T47D (cell line): Measurements from ENCODE around the gene SAP30.

Experiments used
- DNase-seq, 2 experiments: peaks; one replicate each; pipeline versions ENCODE4 v3.0.0 to v3.0.0-alpha.2; 2011 to 2012; ENCODE audit warnings: low read depth in 1 of 2, low spot score in 1 of 2
- JUND ChIP-seq: IDR thresholded peaks from 2 replicates; pipeline ENCODE4 v1.6.1; 2012; ENCODE audit warnings: low read depth
- in situ Hi-C: cut with HindIII; loops from 2 replicates; pipeline ENCODE4 v1.10.0; 2016; ENCODE audit warnings: low sequenced_read_pairs, low pct_unique_long_range_greater_than_20kb

The SAP30 gene, protein sequence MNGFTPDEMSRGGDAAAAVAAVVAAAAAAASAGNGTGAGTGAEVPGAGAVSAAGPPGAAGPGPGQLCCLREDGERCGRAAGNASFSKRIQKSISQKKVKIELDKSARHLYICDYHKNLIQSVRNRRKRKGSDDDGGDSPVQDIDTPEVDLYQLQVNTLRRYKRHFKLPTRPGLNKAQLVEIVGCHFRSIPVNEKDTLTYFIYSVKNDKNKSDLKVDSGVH

DNA sequence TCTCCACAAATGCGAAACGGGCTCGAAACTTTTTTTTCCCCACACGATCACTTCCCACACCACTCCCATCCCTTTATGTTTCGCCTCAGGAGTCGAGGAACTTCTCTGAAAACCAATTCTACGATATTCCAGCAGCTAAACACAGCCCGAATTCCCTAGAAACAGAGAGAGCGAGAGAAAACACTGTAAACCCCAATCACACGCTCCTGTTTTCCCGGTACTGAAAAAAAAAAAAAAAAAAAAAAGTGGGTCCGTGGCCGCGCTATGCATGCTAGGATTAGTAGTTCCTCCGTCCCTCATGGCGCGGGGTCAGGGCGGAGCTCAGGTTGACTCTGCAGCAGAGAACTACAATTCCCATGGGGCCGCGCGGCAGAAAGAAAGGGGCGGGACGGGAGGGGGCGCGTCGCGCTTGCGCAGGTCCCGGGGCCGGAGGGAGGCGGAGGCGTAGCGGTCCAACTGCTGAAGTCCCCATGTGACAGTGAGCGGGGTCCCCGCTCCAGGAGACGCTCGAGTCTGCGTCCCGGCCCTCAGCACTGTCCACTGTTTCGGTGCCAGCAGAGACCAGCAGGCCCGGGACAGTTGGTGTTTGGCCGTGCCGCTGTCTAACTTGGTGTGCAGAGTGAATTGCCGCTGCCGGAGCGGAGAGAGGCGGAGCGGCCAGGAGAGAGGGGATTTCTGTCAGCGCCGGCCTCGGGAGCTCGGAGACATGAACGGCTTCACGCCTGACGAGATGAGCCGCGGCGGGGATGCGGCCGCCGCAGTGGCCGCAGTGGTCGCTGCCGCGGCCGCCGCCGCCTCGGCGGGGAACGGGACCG is at the start of gene SAP30:
TSS of gene SAP30 (plus strand) at position 478 of the 815 bp plus-strand sequence. CDS start at position 707, 229 bp downstream.
- in situ Hi-C loops: no loop called here
- TF ChIP-seq JUND: no peak
- DNase-seq: peak; percentile 72 to 96

DNA sequence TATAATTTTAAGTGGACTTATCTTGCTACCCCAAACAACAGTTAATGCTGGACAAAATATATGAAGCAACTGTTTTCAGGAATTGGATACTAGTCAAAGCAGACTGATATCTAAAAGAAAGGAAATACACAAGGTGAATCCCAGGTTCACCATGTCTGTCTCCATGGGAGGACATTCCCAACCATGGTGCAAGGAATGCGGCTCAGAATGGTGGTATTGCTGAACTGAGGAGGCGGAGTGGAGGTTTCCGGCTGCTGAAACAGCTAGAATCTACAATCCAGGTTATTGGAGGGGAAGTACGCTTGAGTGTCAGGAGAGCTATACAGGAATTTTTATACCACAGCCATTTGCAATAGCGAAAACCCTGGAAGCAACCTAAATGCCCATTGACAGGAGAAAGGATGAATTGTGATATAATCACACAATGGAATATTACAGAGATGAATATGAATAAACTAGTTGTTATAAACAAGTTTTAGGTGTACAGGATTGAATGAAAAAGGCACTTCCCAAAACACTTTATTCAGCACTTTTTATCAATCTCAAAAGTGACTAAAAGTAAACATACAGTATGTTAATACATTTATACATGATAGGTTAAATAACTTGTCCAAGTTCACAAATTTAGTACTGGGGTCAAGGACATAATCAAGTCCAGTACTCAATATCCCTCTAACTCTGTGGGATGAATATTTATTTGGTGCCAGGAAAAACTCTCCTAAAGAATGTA is 45.6 kb upstream of the SAP30 start:
- in situ Hi-C loops: no loop called here

DNA sequence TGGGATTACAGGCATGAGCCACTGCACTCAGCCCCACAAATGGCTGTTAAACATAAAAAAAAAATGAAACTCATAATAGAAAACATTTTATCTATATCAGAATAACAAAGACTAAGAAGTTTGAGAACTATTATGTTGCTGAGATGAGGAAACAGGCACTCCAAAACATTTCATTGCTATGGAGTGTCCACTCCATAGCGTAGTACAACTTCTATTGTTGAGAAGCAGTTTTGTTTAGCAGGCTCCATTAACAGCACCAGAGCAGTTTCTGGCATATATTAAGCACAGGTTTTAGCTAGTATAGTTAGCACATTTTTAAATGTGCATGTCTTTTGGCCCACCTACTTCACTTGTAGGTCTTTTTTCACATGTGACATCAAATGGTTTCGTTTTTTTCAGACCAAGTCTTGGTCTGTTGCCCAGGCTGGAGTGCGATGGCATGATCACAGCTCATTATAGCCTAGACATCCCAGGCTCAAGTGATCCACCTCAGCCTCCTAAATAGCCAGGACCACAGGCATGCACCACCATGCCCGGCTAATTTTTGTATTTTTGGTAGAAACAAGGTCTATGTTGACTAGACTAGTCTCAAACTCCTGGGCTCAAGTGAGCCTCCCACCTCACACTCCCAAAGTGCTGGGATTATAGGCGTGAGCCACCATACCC is 42.4 kb upstream of the SAP30 start:
- no peak for DNase-seq
- in situ Hi-C loops: no loop called here
- no peak for TF ChIP-seq JUND

More for the DNA sequence above, 45.6 kb upstream of the SAP30 start:
- no peak for DNase-seq
- no peak for TF ChIP-seq JUND

DNA sequence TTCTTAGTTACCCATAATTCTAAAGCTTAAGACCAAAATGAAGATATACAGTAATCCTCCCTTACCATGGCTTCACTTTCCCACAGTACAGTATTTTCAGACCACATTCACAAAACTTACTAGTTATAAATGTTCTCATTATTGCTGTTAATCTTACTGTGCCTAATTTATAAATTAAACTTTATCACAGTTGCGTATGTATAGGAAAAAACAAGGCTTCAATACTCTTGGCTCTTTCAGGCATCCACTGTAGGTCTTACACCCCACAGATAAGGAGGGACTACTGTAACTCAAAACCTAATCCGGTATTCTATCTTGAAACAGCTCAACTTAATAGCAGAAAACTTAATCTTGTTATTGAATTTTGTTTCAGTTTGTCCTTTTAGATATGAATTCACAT is 40.2 kb upstream of the SAP30 start:
- in situ Hi-C loops: no loop called here
- no peak for DNase-seq
- no peak for TF ChIP-seq JUND

DNA sequence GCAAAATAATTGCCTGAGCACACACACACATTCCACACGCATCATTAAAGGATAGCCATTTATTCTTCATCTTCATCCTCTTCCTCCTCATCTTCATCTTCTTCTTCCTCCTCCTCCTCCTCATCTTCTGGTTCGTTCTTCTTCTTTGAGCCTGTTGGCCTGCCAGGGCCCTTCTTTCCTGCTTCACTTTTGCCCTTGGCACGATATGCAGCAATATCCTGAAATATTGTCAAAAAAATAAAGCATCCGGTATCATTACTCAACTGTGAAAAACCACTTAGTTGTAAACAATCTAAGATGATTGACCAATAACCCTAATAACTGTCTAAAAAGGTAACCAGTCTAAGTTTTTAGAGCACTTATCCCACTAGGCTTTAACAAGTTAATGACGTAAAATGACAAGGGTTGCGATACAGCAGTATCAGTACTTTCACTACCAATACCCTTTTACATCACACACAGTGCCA is 38.7 kb upstream of the SAP30 start:
- in situ Hi-C loops: no loop called here
- TF ChIP-seq JUND: no peak
- no peak for DNase-seq

DNA sequence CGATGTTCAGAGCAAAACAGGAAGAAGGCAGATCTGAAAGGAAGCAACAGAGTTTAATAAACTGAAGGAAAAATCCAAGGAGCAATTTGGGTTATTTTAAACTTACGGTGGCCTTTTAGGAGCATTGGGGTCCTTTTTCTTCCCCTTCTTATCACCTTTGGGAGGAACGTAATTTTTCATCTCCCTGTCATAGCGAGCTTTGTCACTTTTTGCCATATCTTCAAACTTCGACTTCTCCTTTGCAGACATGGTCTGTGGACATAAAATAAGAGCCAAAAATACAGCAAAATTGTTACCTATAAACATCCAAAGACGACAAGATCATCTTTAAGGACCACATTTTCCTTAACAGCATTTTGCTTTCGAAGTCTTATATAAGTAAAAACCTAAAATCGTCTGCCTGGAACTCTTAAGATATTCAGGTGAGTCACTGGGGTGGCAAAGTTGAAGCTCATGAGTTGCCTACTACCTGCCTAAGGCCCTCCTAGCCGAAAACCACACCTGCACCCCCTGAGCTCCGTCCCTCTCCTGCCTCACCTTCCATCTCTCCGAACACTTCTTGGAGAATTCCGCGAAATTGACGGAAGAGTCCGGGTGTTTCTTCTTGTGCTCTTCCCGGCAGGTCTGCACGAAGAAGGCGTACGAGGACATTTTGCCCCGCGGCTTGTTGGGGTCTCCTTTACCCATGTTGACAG is 37.6 kb upstream of the SAP30 start:
- TF ChIP-seq JUND: no peak
- in situ Hi-C loops: no loop called here
- peak in 1 of 2 experiments; percentile 28 for DNase-seq

DNA sequence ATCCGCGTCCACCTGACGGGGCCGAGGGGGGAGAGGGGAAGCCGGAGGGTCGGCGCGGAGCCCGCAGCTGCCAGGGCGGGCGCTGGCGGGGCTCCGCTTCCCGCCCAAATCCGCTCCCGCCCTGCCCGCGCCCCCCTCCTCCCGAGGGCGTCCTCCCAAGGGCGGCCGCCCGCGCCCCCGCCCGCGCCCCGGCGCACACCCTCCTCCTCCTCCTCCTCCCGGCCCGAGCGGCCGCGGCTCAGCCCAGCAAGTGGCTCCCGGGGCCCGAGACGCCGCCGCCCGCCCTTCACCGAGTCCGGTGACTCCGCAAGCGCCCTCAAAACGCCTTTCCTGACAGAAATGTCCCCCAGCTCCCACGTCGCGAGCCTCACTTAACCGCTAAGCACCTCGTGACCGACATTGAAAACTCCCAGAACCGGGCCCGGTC is 37.1 kb upstream of the SAP30 start:
- in situ Hi-C loops: no loop called here
- TF ChIP-seq JUND: no peak
- peak in 1 of 2 experiments; percentile 49 for DNase-seq

DNA sequence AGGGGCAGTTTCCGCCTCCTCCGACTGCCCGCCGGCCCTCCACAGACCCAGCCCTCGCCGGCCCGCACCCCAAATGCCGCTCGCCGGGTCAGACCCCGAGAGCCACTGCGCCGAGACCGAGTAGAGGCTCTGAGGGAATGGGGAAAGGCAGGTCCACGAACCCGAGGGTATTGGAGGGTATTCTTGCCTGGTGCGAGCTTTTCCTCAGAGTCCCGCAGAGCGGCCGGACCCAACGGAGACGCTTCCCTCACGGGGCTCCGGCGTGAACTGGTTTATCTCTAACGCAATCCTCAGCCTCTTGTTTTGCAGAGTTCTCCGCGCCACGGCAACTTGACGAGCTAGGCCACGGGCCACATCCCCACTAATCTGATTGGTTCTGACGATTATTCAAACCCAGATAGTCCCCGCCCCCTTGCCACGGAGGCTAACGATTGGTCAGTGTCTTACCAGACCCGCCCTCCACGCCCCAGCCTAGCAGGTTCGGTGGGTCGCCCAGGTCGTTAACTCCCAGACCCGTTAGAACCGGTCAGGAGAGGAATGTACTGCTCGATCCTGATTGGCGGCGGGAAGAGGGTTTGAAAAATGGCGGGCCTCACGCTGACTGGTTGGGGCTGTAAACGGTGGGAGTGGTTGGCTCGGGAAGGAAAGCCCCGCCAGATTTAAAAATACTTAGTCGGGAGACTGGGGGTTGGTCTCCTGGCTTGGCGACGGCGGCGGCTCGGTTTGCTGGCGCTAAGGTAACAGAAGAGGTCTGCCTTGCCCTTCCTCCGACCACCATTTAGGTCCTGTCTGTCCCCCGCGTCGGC is 36.5 kb upstream of the SAP30 start, which contains the start of gene HMGB2:
TSS of gene HMGB2 (minus strand) at position 274 of the 806 bp plus-strand sequence. CDS start 709 bp downstream, outside the sequence.
- TF ChIP-seq JUND: no peak
- DNase-seq: peak; percentile 92 to 99
- in situ Hi-C loops: no loop called here

DNA sequence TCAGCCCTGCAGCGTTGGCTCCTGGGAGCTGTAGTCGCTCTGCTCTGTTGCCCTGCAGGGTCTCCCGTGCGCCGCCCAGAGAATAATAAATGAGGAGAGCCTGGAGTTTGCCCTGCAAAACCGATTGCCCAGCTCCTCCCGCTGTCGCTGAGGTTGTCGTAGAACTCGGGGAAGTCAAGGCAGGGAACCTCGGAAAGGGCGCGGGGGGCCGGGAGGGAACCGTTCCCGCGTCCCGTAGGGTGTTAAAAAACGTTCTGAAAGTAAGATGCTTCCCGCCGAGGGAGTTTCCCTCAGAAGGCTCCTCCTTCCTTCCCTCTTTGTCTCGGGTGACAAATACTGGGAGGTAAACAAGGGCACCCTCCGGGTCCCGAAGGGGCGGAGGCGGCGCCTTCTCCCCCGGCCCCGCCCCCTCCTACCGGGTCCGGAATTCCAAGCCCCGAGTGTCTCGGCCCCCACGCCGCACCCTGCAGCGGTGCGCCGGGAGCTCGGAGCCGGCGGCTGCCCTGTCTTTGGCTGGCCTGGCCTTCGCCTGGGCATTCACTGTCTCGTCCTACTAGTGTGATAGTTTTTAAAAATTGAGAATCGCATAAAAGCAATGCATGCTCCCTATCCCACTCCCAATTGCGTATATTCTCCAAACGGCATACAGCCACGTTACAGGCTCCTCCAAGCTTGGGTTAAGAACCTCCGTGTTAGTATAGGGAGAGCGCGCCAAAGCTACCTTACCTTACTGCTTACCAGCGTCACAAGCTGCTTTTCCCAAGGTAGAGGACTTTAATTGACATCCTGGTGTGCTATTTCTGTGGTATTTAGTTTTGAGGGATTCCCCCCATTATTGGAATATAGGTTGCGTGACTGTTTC is 35.6 kb upstream of the SAP30 start:
- in situ Hi-C loops: no loop called here
- peak; percentile 64 to 95 for DNase-seq
- no peak for TF ChIP-seq JUND

DNA sequence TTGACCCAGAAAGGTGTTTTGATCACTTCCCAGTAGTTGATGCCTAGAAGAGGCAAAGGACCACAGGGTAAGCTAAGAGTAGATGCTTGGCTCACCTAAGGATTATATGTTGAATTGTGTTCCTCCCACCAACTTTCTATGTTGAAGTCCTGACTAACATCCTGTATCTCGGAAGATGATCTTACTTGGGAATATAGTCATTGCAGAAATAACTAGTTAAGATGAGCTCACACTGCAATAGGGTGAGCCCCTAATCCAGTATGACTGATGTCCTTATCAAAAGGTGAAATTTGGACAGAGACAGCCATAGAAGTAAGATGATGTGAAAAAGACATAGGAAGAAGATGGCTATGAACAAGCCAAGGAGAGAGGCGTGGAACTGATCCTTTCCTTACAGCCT is 33.3 kb upstream of the SAP30 start:
- no peak for DNase-seq
- no peak for TF ChIP-seq JUND
- in situ Hi-C loops: no loop called here
